Left cardiac atrium (tissue), 4 donors: Measurements from ENCODE around the gene RIPOR1. TPM values are rescaled to one million over a fixed set of nuclear protein-coding genes. Genes with fewer than 3 reads are reported as not detected.
"Not testable (repeated sequence)": the region's sequence is repeated elsewhere in the genome, so short reads cannot be mapped to it uniquely, and the experiment has no call there.

Source experiments
- ATAC-seq, 2 donors: fragments of 200-7000 bp; cut with Tn5 transposase; one replicate each; pipeline ENCODE4 v1.9.1; 2020; ENCODE audit warnings: mild to moderate bottlenecking in 2 of 2, moderate library complexity in 2 of 2
- DNase-seq: peaks from one replicate; pipeline ENCODE4 v3.0.0-alpha.2; 2020
- intact Hi-C, 2 donors: fragments of 100-400 bp; cut with DNase I; formaldehyde crosslinking; loops; one replicate each; pipeline versions ENCODE4 v1.14.1 to v1.15.1; 2022 to 2023
- total RNA-seq, 2 donors: library from RNA; stranded (reverse); fragmentation: NEBNext Ultra II Directional; extraction: Animal tissue kit (Norgen Biotek cat#: 25700); gene quantifications; one replicate each; pipeline ENCODE4 v1.2.1, GENCODE V29; 2021
- donor health status: DM: no; HTN: yes; CAD: no.
- donor health status: DM: no; HTN: yes; CAD: no; lungs with severe emphysema.
- donor health status: DM: yes; HTN: yes; CAD: no.
- donor health status: Dilated cardiomyopathy.

Gene RIPOR1
- total RNA-seq, 2 donors from 2014 or later: 66.2 to 80.9 TPM

GRCh38 chr16:67509016-67509415 lies 19.6 kb upstream of the RIPOR1 start:
- ATAC-seq: no peak
- DNase-seq: no peak
- intact Hi-C loops: no loop called here

- intact Hi-C loops: loop anchor here in 1 of 2 donors (2.0 kb wide), 1 partner anchor 19 kb away; no protein-coding TSS in a partner anchor
- not testable (repeated sequence) for ATAC-seq, DNase-seq
These were observed 14.7 kb upstream of the RIPOR1 start for GRCh38 chr16:67513892-67514291.

- peak; percentile 65 to 68 for ATAC-seq
- peak; percentile 88 for DNase-seq
- intact Hi-C loops: loop anchor here in 1 of 2 donors (2.0 kb wide), 1 partner anchor 20 kb away; no protein-coding TSS in a partner anchor
These were observed 14.2 kb upstream of the RIPOR1 start for GRCh38 chr16:67514382-67514828.

DNA sequence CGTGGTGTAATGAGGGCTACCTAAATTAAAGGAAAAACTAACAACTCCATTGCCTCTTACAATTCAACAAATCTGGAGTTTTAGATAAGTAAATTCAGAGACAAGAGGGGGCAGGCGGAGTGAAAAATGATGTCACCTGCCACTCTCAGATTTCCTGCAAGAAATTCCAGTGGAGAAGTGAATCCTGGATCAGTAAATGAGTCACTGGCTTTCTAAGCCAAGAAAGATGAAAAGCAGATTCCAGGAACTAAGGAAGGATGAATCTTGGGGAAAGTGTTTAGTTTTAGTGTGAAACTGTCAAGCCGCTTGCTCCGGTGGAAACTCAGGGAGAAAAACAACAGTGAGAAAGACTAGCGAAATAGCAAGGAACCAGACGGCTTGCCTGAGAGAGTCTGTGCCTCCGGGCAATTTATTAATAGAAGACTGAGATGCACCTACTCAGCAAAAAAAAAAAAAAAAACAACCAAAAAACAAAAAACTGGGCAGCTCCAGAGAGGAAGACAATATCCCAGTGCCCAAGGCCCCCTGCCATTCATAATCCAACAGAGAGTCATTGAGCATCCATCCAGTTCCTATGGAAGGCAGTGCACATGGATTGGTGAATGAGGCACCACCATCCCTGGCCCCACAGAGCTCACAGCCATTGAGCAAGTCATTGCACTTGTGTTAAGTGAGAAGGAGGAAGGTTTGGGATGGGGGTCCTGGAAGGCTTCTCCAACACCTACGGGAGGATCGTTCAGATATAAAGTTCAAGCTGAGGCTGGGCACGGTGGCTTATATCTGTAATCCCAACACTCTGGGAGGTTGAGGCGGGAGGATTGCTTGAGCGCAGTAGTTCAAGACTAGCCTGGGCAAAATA lies 12.1 kb upstream of the RIPOR1 start:
- no peak for ATAC-seq
- intact Hi-C loops: no loop called here
- no peak for DNase-seq

GRCh38 chr16:67517155-67517445 lies 11.5 kb upstream of the RIPOR1 start:
- no peak for DNase-seq
- ATAC-seq: no peak
- intact Hi-C loops: no loop called here

DNA sequence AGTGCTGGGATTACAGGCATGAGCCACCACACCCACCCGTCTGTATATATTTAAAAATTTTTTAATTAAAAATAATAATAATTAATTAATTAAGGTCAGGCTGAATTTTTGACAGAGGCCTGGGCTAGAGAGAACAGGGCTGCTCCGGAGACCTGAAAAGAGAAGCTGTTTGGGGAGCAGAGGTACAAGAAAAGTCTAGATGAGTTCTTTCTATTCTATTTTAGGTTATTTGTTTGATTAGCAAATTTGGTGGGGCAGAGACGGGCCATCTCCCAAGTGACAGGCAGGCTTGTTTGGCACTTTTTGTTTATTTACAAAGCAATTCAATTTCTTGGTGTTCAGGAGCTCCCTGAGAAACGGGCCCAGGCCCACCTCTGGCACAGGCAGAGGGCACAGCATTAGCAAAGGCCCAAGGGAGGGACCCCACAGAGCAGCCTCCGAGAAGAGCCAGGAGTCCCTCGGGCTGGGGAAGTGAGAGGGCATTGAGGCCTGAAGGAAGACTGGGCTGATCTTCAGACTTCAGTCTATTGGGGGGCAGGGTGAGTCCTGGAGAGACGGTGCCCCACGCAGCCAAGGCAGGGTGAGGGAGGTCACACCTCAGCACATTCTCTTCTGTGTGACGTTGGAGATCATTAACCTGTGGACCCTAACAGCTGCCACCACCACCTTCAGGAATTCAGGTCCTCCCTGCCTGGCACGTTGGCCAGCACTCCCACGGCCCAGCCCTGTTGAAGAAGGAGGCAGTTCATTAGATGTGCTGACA lies 10.8 kb upstream of the RIPOR1 start:
- DNase-seq (no peak), ATAC-seq (no peak)
- intact Hi-C loops: no loop called here

GRCh38 chr16:67518676-67519075 lies 10.0 kb upstream of the RIPOR1 start:
- no peak for DNase-seq
- intact Hi-C loops: no loop called here
- ATAC-seq: no peak

DNA sequence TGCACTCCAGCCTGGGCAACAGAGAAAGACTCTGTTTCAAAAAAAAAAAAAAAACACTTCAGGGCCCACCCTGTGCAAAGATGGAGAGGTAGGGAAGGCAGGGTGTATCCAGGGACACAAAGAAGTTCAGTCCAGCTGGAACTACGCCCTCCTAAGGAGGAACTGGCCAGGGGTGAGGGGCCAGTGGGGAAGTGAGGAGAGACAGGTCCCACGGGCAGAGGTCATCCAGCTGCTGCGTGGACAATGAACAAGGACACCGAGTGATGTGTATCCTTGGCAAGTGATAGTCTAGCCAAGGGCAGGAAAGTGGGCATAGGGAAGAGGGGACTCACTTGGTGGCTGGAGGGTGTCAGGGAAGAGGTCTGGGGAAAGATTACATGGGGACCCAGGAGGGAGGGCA lies 9.4 kb upstream of the RIPOR1 start:
- intact Hi-C loops: no loop called here
- ATAC-seq (no peak), DNase-seq (no peak)

DNA sequence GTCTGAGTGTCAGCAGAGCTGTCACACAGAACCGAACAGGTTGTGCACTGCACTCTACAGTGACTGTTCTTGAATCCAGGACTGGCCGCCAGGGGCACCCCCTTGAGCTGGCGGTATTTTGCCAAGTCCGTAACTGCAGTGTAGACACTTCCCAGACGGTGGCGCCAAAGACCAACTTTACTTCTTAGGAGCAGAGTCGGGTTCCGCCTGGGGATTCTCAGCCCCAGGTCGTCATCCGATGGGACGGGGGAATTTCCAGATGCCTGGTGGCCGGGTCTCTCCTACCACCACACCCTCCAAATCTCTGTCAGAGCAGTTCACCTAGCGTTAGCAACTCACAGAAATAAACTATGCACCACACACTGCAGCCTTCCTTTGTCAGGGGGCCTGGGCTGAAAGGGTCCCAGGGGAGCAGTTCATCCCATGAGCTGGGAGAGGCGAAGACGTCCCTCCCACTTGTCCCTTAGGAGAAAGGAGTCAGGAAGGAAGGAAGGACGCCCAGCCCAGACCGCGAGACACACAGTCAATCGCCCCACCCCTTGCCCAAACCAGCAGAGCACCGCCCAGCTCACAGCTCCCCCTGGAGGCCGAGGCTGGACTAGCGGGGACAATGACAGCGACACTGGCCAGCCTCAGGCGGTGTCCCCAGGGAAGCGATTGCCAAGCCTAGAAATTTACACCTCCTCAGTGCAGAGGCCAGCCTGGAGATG lies 7.4 kb upstream of the RIPOR1 start:
- intact Hi-C loops: loop anchor here (2.0 to 10.0 kb wide), 4 partner anchors 42 to 148 kb away; partner anchors contain the start of genes ACD (in 1 of the 2), C16orf86 (in 1 of the 2), CTCF (in 1 of the 2) and ENKD1 (in 1 of the 2)
- DNase-seq: peak; percentile 95
- peak; percentile 92 to 94 for ATAC-seq

- ATAC-seq (no peak), DNase-seq (no peak)
- intact Hi-C loops: loop anchor here in 1 of 2 donors (10.0 kb wide), 1 partner anchor 139 kb away; the partner anchor contains the start of genes ACD, C16orf86, ENKD1 and PARD6A
These were observed 3.3 kb upstream of the RIPOR1 start for GRCh38 chr16:67525176-67525860.

GRCh38 chr16:67526149-67526791 lies 2.4 kb upstream of the RIPOR1 start:
- intact Hi-C loops: loop anchor here in 1 of 2 donors (10.0 kb wide), 1 partner anchor 139 kb away; the partner anchor contains the start of genes ACD, C16orf86, ENKD1 and PARD6A
- no peak for DNase-seq
- ATAC-seq: no peak

- ATAC-seq (peak; percentile 39 to 45), DNase-seq (peak; percentile 67)
- intact Hi-C loops: loop anchor here (2.0 to 10.0 kb wide), 2 partner anchors 34 to 136 kb away; partner anchors contain the start of genes ACD (in 1 of the 2), C16orf86 (in 1 of the 2), CTCF (in 1 of the 2) and ENKD1 (in 1 of the 2)
These were observed 397 bp downstream of the RIPOR1 start for GRCh38 chr16:67528870-67529581.

GRCh38 chr16:67529582-67530012 lies 968 bp downstream of the RIPOR1 start:
- intact Hi-C loops: loop anchor here (2.0 to 10.0 kb wide), 2 partner anchors 33 to 135 kb away; partner anchors contain the start of genes ACD (in 1 of the 2), C16orf86 (in 1 of the 2), CTCF (in 1 of the 2) and ENKD1 (in 1 of the 2)
- DNase-seq: no peak
- peak; percentile 2 to 17 for ATAC-seq

GRCh38 chr16:67530013-67530939 lies 1.6 kb downstream of the RIPOR1 start:
- peak; percentile 87 for DNase-seq
- intact Hi-C loops: no loop called here
- ATAC-seq: peak; percentile 81 to 84

DNA sequence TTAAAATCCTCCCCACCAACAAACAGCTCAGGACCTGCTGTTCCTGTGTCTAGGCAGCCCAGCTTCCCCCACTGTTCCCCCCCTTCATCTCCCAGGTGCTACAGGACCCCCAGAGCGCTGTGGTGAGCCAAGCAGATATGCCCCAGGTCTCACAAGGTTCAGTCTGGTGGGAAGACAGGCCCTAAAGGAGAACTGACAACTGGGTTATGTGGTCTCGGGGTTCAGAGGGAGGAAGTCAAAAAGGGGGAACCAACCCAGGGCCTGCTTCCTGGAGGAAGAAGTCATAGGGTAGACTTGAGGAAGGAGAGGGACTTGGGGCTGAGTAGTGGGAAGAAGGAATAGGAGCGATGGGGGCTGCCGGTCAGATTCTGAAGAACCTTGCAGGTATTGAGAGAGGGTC lies 2.6 kb downstream of the RIPOR1 start:
- DNase-seq: no peak
- ATAC-seq: no peak
- intact Hi-C loops: no loop called here

GRCh38 chr16:67533024-67533560 lies 4.5 kb downstream of the RIPOR1 start:
- DNase-seq (no peak), ATAC-seq (no peak)
- intact Hi-C loops: no loop called here
